GM18498 (cell line): ENCODE data around the gene NTF3.
"Not testable (repeated sequence)": the region's sequence is repeated elsewhere in the genome, so short reads cannot be mapped to it uniquely, and the experiment has no call there.

Experiments
- ATAC-seq: cut with Tn5 transposase; IDR thresholded peaks from one replicate; pipeline ENCODE4 v1.9.1; 2021; ENCODE audit warnings: mild to moderate bottlenecking, moderate library complexity; ENCODE audit not compliant: unreplicated experiment

Gene NTF3

DNA sequence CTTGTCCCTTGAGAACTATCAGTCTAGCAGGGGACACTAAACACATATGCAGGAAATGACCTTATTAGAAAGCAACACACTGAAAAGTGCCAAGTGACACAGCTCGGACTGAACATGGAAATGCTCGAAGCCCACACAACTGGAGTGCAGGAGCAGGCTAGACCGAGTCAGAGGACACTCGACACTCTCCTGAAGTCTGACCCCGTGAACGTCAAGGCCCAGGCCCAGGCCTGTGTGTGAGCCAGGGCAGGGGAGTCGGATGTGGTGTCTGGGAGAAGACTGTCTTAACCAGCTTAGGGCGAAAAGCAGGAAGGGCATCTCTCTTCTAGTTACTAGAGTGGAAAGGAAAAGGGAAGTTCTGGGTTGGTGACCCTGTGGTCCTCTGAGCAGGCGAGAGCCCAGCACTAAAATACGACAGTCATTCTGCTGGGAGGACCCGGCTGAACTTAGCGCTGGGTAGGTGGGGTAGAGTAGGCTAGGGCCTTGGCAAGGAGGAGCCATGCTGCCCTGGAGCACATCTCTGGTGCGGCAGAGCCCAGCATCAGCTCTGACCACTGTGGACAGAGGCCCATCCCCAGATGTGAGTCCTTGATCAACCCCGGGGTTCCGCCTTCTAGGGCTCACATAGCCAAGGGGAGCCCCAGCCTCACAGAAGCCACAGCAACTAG is 93.0 kb downstream of the NTF3 start:
- no peak for ATAC-seq

DNA sequence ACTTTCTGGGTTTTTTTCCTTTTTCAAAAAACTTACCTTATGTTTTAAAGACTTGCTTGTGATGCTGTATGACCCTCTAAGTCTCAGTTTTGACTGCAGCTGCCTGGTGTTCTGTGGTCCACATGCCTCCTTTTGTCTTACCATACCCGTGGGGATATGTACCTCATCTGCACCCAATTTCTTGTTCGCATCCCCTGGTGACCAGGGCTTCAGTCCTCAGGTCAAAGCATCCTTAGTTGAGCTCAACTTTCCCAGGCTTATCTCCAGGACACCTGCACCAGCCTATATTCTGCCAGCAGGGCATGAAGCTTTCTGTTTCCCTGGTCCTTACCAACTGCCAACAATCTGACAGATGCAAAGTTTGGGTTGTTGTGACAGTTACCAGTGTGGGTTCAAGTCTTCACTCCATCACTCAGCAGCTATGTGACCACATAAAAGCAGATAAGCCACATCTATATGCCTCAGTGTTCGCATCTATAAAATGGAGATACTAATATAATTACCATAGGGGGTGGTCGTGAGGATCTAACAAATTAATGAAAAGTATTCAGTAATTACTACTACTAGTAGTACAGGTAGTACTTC is 94.0 kb downstream of the NTF3 start:
- ATAC-seq, result no peak

DNA sequence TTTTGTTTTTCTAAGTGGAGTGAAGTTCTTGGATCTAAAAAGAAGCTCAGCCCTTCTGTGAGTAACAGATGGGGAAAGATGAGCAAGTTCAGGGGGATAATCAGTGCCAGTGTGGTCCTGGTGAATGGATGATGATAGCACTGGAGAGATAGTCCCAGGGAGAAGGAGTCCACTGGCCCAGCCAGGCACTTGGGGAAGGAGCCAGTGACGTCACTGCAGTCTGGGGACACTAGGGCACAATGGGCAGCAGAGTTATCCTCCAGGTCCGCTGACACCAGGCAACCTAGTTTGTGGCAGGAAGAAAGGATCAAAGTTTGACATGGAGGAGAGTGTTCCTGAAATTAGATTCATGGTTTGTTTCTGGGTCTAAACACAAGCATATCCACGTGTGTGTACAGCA is 101.5 kb downstream of the NTF3 start:
- no peak for ATAC-seq

DNA sequence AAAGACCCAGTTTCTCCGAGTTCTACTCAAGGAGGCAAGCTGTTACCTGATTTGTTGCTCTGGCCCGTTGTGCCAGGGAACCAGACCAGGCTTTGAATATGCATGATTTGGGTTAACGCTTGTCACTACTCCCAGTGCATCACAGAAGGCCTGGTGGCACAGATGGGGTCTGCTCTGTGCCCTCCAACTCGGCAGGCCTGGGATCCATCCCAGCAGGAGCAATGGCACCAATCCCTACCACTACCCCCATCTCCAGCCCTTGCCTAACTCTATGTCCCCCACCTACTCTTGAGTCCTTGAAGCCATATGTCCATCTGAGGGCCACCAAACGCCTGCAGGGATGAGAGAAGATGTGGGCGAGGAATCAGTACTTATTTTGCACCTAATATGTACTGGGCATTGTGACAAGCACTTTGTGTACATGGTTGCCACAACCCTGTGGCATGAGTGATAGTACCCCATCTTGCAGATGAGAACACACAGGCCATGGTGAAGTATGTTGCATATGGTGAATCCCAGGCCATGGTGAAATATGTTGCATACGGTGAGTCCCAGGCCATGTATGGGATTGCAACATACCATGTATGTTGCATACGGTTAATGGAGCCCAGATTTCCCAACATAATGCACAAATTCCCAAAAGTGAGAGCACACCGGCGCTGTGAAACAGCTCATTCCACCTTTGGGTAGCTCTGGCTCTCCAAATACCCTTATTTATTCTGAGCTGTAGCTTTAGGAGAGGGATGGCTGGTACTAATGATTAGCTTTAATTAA is 102.7 kb downstream of the NTF3 start:
- no peak for ATAC-seq

DNA sequence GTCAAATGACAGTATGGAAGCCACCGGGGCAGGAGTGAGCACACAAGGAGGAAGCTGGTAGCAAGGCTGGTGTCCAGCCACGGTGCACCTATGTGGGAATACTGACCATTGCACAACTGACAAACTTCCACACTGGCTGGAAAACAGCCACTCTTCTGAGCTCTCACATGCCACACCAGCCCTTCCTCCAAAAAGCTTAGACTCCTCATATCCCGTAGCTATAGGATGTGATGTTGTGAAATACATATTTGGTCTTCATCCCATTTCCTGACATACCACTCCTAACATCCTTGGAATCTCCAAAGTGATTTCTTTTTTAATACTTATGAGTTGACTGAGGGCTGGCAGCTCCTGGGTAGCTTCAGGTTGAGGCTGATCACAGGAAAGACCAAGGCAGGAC is 103.6 kb downstream of the NTF3 start:
- ATAC-seq, result no peak

- not testable (repeated sequence) for ATAC-seq
Measured at GRCh38 chr12:5537026-5537615, 105.2 kb downstream of the NTF3 start.

- no peak for ATAC-seq
Measured at GRCh38 chr12:5537771-5538170, 105.9 kb downstream of the NTF3 start.
